Astrocyte of the cerebellum (primary cell): ENCODE results near the gene SIRPB2.

Experiments used
- DNase-seq: peaks from one replicate; pipeline ENCODE4 v3.0.0-alpha.2; 2011; ENCODE audit warnings: low read depth
- H3K4me3 ChIP-seq: 2 replicates; pipeline ENCODE4 v1.5.1; 2011; ENCODE audit warnings: mild to moderate bottlenecking, low read depth, low read length, moderate library complexity
- CTCF ChIP-seq: IDR thresholded peaks from 2 replicates; pipeline ENCODE4 v1.5.1; 2012; ENCODE audit warnings: low read length, low read depth, moderate library complexity, mild to moderate bottlenecking; ENCODE audit errors: missing control alignments
- in situ Hi-C: cut with HindIII; loops from 2 replicates; pipeline ENCODE4 v1.10.0; 2017; ENCODE audit warnings: low sequenced_read_pairs

SIRPB2 gene

GRCh38 chr20:1491860-1492642 is 831 bp upstream of the SIRPB2 start:
- TF ChIP-seq CTCF: no peak
- in situ Hi-C loops: no loop called here
- no peak overlapping the region for H3K4me3 ChIP-seq
- no peak for DNase-seq

- in situ Hi-C loops: no loop called here
- no peak for DNase-seq
- H3K4me3 ChIP-seq: no peak overlapping the region
- TF ChIP-seq CTCF: no peak
Observed at GRCh38 chr20:1490643-1491195, 501 bp downstream of the SIRPB2 start.

GRCh38 chr20:1489764-1490436 is 1.3 kb downstream of the SIRPB2 start:
- in situ Hi-C loops: no loop called here
- H3K4me3 ChIP-seq: no peak overlapping the region
- TF ChIP-seq CTCF: no peak
- no peak for DNase-seq

GRCh38 chr20:1489325-1489724 is 1.9 kb downstream of the SIRPB2 start:
- no peak overlapping the region for H3K4me3 ChIP-seq
- no peak for DNase-seq
- no peak for TF ChIP-seq CTCF
- in situ Hi-C loops: no loop called here

- TF ChIP-seq CTCF: no peak
- no peak for DNase-seq
- in situ Hi-C loops: no loop called here
- H3K4me3 ChIP-seq: no peak overlapping the region
Observed at GRCh38 chr20:1486566-1486965, 4.7 kb downstream of the SIRPB2 start.

- H3K4me3 ChIP-seq: no peak overlapping the region
- in situ Hi-C loops: no loop called here
Observed at GRCh38 chr20:1484438-1485116, 6.6 kb downstream of the SIRPB2 start.

More at GRCh38 chr20:1484438-1485116, 6.6 kb downstream of the SIRPB2 start:
- TF ChIP-seq CTCF: no peak
- no peak for DNase-seq
